ENCODE measurements around the gene PRKCA. TPM values are rescaled to one million over a fixed set of nuclear protein-coding genes. Genes with fewer than 3 reads are reported as not detected.
A peak's percentile ranks its signal among the peaks of the same experiment; 100 is the strongest.
"Not testable (repeated sequence)": the region's sequence is repeated elsewhere in the genome, so short reads cannot be mapped to it uniquely, and the experiment has no call there.

PRKCA gene
- 10 to 100 TPM in 3 of 4 donors, 1 to 10 TPM in 1; 9.6 to 15.5 (median 11.1) TPM for total RNA-seq

- DNase-seq (ENCODE audit: low spot score in 2 of 2): peak; percentile 27 to 90
- WGBS, 2 donors: 0 to 1% methylated on average over 48 to 50 of the region's 117 CpGs
- peak within 1 kb of the TSS; percentile 73 for H3K4me3 ChIP-seq (ENCODE audit: low read depth, poor library complexity, severe bottlenecking)
- TF ChIP-seq CTCF (IDR thresholded peaks at IDR 0.05) (no peak), POLR2A (IDR thresholded peaks at IDR 0.05) (no peak)
- intact Hi-C loops (cut with DNase I; ENCODE audit: low total_unique reads): no loop called here
These were observed at the start of gene PRKCA for GRCh38 chr17:66301864-66302741. PRKCA (plus strand) TSS chr17:66302613.

- intact Hi-C loops (cut with DNase I; ENCODE audit: low total_unique reads); DNase-seq (ENCODE audit: low spot score in 2 of 2); H3K4me3 ChIP-seq (ENCODE audit: low read depth, poor library complexity, severe bottlenecking): not testable (repeated sequence)
- WGBS, 2 donors: 87 to 90% methylated on average over 8 of the region's 8 CpGs
These were observed 49.0 kb upstream of the PRKCA start for GRCh38 chr17:66253458-66253857.

GRCh38 chr17:66255112-66255511 is 47.3 kb upstream of the PRKCA start:
- no peak for DNase-seq (ENCODE audit: low spot score in 2 of 2)
- 23 to 24% methylated on average over 4 of the region's 4 CpGs for WGBS, 2 donors

GRCh38 chr17:66255527-66255971 is 46.9 kb upstream of the PRKCA start:
- no peak for DNase-seq (ENCODE audit: low spot score in 2 of 2)
- H3K4me3 ChIP-seq (ENCODE audit: low read depth, poor library complexity, severe bottlenecking): no peak overlapping the region
- 69% methylated on average over 3 of the region's 3 CpGs for WGBS, 2 donors
- TF ChIP-seq POLR2A (IDR thresholded peaks at IDR 0.05) (no peak), CTCF (IDR thresholded peaks at IDR 0.05) (no peak)
- intact Hi-C loops (cut with DNase I; ENCODE audit: low total_unique reads): no loop called here

More at GRCh38 chr17:66255112-66255511, 47.3 kb upstream of the PRKCA start:
- TF ChIP-seq CTCF (IDR thresholded peaks at IDR 0.05): peak in 1 of 3 donors; percentile 17
- no peak for TF ChIP-seq POLR2A (IDR thresholded peaks at IDR 0.05)
- intact Hi-C loops (cut with DNase I; ENCODE audit: low total_unique reads): no loop called here
- no peak overlapping the region for H3K4me3 ChIP-seq (ENCODE audit: low read depth, poor library complexity, severe bottlenecking)

DNA sequence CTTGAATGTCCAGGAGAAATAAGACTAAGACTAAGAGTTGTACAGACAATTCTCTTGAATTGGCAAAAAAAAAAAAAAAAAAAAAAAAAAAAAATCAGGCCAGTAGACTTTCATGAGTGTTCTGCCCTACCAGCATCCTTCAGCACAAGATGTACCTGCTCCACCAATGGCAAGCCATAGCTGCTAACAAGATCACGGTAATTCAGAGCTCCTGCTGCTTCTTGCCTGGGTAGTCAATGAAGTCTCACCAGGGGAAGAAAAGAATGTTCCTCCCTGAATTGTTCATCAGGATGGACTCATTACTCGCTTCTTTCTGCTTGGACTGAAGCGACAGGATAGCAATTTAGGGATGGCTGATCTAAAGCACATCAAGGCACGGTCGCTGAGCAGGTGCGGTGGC is 42.1 kb upstream of the PRKCA start:
- TF ChIP-seq POLR2A (IDR thresholded peaks at IDR 0.05): no peak
- TF ChIP-seq CTCF (IDR thresholded peaks at IDR 0.05): no peak
- WGBS, 2 donors: 85 to 95% methylated on average over 6 of the region's 6 CpGs
- H3K4me3 ChIP-seq (ENCODE audit: low read depth, poor library complexity, severe bottlenecking): no peak overlapping the region
- intact Hi-C loops (cut with DNase I; ENCODE audit: low total_unique reads): no loop called here
- DNase-seq (ENCODE audit: low spot score in 2 of 2): no peak

DNA sequence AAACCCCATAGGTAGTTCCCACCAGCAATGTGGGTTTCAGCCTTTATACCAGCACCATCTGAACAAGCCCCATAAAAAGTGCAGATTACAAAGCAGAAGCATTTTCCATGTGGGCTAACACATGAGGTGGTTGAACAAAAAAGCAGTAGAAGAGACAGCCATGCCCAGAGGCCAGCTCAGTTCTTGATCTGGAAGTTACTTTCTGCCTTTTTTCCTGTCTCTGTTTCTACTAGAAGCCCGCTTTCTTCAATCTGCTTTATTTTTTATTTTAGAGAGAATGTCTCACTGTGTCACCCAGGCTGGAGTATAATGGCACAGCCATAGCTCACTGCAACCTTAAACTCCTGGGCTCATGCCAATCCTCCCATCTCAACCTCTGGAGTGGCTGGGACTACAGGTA is 41.7 kb upstream of the PRKCA start:
- TF ChIP-seq POLR2A (IDR thresholded peaks at IDR 0.05): no peak
- no peak for TF ChIP-seq CTCF (IDR thresholded peaks at IDR 0.05)
- no peak overlapping the region for H3K4me3 ChIP-seq (ENCODE audit: low read depth, poor library complexity, severe bottlenecking)
- DNase-seq (ENCODE audit: low spot score in 2 of 2): no peak
- intact Hi-C loops (cut with DNase I; ENCODE audit: low total_unique reads): no loop called here
- 44 to 52% methylated on average over 1 of the region's 1 CpG for WGBS, 2 donors
